HG03196 (cell line): Measurements from ENCODE around the gene ZNF438.
"Not testable (repeated sequence)": the region's sequence is repeated elsewhere in the genome, so short reads cannot be mapped to it uniquely, and the experiment has no call there.

ENCODE experiments used
- ATAC-seq: cut with Tn5 transposase; IDR thresholded peaks from one replicate; pipeline ENCODE4 v1.9.1; 2021; ENCODE audit not compliant: unreplicated experiment

The ZNF438 gene

DNA sequence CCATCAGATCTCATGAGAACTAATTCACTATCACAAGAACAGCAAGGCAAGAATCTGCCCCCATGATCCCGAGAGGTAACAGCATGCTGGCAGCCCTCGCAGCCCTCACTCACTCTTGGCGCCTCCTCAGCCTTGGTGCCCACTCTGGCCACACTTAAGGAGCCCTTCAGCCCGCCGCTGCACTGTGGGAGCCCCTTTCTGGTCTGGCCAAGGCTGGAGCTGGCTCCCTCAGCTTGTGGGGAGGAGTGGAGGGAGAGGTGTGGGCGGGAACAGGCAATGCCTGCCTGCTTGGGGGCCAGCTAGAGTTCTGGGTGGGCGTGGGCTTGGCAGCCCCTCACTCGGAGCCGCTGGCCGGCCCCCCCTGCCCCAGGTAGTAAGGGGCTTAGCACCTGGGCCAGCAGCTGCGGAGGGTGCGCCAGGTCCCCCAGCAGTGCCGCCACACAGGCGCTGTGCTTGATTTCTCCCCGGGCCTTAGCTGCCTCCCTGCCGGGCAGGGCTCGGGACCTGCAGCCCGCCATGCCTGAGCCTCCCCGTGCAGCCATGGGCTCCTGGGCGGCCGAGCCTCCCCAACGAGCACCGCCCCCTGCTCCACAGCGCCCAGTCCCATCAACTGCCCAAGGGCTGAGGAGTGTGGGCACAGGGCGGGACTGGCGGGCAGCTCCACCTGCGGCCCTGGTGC is 24.0 kb upstream of the ZNF438 start:
- ATAC-seq: no peak

- no peak for ATAC-seq
These were observed 20.0 kb upstream of the ZNF438 start for GRCh38 chr10:31051703-31052102.

DNA sequence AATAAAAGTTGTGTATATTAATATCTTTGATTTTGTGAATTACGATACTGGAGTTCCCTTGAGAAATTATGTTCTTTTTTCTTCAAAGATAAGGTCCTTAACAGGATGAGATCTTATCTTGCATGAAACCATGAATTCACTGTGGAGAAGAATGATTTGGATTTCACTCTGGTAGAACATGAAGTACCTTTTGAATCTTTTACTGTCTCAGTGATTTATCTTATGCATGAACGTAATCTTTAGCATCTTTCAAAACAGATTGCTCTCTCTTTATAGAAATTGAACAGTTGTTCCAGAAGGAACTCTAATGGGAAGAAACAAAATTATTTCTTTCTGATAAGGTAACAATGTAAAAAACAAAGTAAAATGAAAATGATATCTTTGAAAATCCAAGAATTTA is 11.0 kb upstream of the ZNF438 start:
- ATAC-seq: no peak

- no peak for ATAC-seq
These were observed 9.3 kb upstream of the ZNF438 start for GRCh38 chr10:31041011-31041410.

GRCh38 chr10:31039006-31039405 is 7.3 kb upstream of the ZNF438 start:
- ATAC-seq: not testable (repeated sequence)

DNA sequence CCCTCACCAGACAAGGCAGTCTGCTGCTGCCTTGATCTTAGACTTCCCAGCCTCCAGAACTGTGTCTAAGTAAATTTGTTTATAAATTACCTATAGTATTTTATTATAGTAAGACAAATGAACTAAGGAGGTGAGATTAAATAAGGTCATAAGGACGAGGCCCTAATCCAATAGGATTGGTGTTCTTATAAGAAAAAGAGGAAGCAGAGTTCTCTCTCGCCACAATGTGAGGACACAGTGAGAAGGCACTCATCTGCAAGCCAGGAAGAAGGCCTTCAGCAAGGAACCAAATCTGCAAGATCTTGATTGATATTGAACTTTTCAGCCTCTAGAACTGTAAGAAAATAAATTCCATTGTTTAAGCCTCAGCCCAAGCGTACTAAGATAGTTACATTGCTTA is 6.1 kb upstream of the ZNF438 start:
- ATAC-seq: no peak

DNA sequence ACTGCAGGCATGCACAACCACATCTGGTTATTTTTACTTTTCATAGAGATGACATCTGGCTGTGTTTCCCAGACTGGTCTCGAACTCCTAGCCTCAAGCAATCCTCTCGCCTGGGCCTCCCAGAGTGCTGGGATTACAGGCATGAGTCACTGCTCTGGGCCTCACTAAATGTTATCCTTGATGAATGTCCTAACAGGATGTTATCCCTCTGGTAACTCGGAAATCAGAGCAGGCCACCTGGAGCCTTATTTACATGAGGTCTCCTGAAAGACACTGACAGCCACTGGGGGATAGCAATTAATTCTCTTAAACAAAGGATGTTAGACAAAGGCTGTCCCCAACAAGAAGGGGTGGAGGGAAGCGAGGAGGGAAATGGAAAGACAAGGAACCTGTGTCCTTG is 4.5 kb upstream of the ZNF438 start:
- ATAC-seq: no peak

DNA sequence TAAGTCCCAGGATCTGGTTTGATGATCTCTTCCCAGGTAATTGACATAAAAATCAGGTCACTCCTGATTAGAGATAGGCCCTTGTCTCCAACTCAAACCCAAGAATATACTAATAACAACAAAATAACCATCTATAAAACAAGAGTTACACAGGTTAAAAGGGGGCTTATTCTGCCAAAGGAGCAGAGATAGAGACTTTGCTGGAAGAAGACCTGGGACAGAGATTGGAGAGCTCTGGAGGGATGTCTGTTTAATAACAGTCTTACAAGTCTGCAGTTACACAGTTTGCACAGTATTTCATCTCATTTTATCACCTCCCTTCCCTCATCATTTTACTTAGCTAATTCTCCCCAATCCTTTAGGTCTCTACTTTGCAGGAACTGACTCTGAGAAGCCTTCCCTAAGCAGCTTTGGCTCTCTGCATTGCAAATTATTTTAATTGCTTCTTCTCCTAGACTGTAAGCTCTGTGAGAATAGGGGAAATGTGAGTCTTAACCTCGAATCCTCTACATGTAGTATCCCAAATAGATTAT is 3.7 kb upstream of the ZNF438 start:
- no peak for ATAC-seq

DNA sequence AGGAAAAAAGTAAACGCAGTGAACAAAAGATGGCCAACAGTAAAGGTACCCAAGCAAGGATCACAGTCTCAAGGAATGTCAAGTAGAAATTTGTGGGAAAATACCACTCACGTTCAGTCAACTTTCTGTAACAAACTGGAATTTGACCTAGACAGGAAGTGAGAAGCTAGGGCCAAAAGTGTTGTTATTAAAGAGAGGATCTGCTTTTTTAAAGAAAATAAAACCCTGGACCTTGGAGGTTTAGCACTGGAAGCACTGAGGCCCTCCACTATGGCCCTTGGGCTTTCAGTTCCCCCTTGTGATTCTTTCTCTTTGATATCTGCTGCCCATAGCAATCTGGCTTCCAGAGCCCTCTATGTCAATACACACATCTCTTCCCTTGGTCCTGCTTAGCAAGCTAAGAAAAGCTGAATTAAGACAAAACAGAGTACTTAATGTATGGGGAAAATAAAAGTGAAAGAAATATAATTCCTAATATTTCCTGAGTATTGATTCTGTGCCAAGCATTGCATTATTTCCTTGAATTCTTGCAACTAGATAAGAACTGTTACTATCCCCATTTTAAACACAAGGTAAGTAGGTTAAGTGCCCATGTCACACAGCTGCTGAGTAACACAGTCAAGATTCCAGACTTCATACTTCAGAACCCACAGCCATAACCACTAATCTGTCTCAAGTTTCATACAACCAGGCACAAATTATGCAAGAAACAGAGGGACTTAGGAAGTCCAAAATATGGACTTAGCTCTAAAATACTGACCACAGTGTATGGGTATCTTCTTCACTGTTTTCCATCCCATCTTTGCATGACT is 2.6 kb upstream of the ZNF438 start:
- ATAC-seq: no peak

GRCh38 chr10:31033147-31033546 is 1.5 kb upstream of the ZNF438 start:
- ATAC-seq: no peak

DNA sequence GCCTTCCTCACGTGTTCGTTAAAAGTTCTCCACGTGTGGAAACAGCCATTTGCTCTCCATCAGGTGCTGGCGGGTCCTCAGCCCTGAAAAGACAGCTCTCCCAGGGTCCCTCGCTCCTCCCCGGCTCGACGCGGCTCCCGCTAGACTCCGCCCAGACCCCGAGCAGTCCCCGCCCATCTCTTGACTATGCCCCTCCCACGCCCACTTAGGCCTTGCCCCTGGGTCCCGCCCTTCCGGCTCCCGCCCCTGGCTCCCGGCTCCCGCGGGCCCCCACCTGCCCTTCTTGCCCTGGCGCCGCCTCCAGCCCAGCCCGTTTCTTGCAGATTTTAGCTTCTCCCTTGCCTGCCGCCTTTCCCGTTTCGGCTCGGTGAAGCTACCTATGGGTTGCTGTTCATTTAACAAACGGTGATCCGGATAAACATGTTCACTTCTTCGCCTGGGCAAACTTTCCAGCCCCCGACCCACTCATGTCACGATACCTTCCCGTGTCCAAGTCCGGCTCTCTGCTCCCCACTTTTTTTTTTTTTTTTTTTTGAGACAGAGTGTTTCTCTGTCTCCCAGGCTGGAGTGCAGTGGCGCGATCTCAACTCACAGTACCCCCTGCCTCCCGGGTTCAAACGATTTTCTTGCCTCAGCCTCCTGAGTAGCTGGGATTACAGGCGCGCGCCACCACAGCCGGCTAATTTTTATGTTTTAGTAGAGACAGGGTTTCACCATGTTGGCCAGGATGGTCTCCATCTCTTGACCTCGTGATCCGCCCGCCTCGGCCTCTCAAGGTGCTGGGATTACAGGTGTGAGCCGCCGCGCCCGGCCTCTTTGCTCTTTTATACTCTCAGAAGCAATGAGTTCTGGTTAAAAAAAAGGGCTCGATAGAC is 830 bp upstream of the ZNF438 start:
- peak; percentile 84 for ATAC-seq

DNA sequence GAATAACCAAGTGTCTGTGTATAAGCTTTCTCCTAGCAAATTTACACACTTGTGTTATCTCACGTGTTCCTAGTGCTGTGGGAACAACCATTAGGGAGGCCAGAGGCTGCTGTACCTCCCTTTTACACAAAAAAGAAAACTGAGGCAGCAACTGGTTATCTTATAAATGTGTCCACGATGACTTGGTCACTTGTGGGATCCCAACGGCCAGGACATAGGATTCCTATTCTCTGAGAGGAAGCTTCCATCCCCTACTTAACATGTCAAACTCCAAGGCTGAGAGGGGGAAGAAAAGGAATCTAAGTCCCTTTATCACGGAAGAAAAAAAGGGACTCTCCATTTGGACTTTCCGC is 484 bp downstream of the ZNF438 start:
- no peak for ATAC-seq

- ATAC-seq: no peak
These were observed 865 bp downstream of the ZNF438 start for GRCh38 chr10:31030800-31031199.

DNA sequence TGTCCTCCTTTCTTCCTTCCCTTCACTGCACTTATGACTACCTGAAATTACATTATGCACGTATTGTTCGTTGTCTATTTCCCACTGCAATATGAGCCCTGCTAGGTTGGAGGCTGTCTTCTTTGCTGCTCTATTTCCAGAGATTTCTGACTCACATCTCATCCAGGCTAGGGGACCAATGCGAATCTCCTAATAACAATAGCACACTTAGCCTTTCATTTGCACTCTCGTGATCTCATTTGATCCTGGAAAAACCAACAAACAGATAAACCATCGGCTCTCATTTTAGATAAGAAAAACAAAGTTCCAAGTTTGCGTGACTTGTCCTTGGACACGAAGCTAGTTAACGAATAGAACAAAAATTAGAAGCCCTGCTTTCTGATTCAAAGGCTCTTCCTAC is 1.4 kb downstream of the ZNF438 start:
- no peak for ATAC-seq

DNA sequence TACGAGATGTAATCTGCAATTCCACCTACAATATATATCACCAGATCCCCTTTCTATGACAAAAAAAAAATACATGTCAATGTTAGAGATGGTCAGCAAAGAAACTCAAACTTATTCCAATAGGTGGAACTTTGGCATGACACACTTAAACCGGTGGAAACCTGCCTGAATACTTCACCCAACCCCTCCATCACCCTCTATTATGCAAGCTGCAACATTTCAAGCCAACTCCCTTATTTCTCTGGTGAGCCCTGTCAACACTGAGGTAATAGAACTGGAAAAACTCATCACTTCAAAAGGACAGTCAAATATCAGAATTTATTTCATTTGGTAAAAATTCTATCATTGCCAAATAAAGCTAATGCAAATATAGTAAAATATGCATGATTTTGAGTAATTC is 3.6 kb downstream of the ZNF438 start:
- no peak for ATAC-seq

GRCh38 chr10:31026279-31026678 is 5.4 kb downstream of the ZNF438 start:
- not testable (repeated sequence) for ATAC-seq

- ATAC-seq: no peak
These were observed 6.5 kb downstream of the ZNF438 start for GRCh38 chr10:31025142-31025541.

DNA sequence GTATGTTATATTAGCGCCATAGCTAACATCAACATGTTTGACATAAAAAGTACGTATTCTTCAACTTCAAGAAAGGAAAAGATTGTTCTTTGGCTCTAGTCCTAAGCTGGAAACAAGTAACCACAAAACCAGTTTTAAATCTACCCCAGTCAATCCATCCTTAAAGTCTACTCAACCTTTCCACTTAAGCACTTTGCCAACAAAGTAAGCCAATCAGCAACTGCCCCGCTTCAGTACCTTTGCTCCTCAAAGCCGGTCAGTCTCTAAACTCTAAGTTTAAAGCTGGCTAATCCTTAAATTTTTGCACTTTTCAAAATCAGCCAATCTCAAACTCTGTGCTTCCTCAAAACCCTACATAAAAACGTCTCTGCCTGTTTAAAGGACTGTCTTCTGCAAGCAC is 8.1 kb downstream of the ZNF438 start:
- no peak for ATAC-seq

DNA sequence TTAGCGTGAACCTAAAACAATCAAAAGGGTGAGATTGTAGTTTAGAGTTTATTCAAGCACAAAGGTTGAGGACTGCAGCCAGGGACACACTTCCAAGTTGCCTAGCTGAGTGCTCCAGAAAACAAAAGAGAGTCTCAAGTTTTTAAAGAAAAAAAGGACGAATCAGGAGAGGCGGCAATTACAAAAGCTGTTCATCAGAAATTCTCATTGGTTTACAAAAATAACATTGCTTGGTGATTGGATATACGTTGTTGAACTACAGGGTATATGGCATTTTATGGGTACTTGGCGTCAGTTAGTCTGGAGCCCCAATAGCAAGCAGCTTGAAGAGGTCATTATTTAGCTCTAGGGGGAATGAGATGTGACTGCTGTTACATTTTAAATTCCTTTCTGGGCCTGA is 11.5 kb downstream of the ZNF438 start:
- ATAC-seq: no peak

DNA sequence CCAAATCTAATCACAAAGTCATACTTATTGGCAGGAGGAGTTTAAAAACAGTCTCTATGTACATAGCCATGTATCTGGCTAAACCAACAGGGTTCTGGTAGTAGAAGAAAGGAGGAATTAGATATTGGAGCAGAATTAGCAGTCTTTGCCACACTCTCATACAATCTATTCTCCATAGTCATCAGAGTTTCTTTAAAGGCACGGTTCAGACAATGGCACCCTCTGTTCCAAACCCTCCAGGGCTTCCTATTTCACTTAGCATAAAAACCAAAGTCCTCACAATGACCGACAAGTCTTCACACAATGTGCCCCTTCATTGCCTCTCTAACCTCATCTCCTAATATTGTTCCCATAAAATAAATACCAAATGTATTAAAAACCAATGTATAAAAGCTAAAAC is 12.7 kb downstream of the ZNF438 start:
- no peak for ATAC-seq

DNA sequence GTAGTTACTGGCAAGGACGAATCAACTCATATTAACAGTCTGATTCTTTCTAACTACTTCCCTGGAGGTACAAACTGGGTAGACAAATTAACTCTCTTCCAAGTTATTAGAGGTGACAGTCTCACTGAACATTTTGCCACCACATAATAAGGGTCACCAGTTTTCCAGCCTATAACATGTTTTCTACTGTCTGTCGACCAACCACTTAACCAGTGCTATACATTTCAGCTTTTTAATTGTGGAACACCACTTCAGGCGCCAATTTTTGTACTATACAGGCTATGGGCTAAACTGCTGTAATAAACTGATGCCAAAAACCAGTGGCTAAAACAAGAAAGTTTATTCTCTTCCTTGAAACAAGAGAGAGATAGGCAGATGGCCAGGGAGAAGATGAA is 13.3 kb downstream of the ZNF438 start:
- ATAC-seq: no peak
